ENCODE measurements around the gene TOX2. TPM values are rescaled to one million over a fixed set of nuclear protein-coding genes. Genes with fewer than 3 reads are reported as not detected.

The TOX2 gene
- total and polyA plus RNA-seq, 2 of the 4 experiments (the other 2 are of a cell fraction): 1.3 to 17.5 TPM

DNA sequence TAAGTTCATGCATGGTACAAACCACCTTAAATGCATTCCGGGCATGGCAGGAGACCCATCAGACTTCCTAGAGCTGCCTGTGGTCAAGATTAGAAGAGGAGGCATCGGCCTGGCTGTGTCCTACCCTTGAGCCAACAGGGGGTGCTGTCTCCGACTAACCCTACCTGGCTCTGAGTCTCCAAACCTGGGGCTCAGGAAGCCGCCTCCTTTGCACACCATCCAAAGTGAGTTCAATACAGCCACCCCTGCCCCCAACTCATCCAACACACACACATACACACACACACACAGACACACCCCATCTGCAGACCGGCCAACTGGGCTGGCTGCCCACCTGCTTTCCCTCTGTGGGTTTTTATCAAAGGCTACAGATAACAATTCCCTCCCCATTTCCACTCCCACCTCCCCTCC, 195.3 kb downstream of the TOX2 start:
- intact Hi-C loops (cut with micrococcal nuclease): no loop called here
- BruUV-seq (replicated peaks): no TSS peak

More for the DNA sequence above, 195.3 kb downstream of the TOX2 start:
- in situ Hi-C loops (cut with MboI; ENCODE audit: low sequenced_read_pairs): no loop called here
- TF ChIP-seq, protein P1, sequence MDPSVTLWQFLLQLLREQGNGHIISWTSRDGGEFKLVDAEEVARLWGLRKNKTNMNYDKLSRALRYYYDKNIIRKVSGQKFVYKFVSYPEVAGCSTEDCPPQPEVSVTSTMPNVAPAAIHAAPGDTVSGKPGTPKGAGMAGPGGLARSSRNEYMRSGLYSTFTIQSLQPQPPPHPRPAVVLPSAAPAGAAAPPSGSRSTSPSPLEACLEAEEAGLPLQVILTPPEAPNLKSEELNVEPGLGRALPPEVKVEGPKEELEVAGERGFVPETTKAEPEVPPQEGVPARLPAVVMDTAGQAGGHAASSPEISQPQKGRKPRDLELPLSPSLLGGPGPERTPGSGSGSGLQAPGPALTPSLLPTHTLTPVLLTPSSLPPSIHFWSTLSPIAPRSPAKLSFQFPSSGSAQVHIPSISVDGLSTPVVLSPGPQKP (IDR thresholded peaks at IDR 0.05; ENCODE audit: borderline replicate concordance, low read depth, low read length): no peak
- TF ChIP-seq, protein P2, sequence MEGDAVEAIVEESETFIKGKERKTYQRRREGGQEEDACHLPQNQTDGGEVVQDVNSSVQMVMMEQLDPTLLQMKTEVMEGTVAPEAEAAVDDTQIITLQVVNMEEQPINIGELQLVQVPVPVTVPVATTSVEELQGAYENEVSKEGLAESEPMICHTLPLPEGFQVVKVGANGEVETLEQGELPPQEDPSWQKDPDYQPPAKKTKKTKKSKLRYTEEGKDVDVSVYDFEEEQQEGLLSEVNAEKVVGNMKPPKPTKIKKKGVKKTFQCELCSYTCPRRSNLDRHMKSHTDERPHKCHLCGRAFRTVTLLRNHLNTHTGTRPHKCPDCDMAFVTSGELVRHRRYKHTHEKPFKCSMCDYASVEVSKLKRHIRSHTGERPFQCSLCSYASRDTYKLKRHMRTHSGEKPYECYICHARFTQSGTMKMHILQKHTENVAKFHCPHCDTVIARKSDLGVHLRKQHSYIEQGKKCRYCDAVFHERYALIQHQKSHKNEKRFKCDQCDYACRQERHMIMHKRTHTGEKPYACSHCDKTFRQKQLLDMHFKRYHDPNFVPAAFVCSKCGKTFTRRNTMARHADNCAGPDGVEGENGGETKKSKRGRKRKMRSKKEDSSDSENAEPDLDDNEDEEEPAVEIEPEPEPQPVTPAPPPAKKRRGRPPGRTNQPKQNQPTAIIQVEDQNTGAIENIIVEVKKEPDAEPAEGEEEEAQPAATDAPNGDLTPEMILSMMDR (conservative IDR thresholded peaks at IDR 0.05; ENCODE audit: low read depth, low read length): 0 out of 2 replicates have a peak, but pooled peaks have one; percentile 7
- H2AK5ac ChIP-seq (ENCODE audit: low read depth, low read length): no peak overlapping the region
- H2BK15ac ChIP-seq (ENCODE audit: low read depth, low read length): no peak overlapping the region
- no peaks in the 10 kb centered on the region for H3K36me3 ChIP-seq (ENCODE audit: control insufficient read depth, insufficient read depth, low read length)
- no peaks in the 10 kb centered on the region for H4K20me1 ChIP-seq (ENCODE audit: insufficient read depth, low read length)
- H3K18ac ChIP-seq (ENCODE audit: low read depth, low read length): no peak overlapping the region
- H2BK20ac ChIP-seq (ENCODE audit: low read depth, low read length): no peak overlapping the region
- H3K4me2 ChIP-seq (ENCODE audit: low read depth, low read length): no peak overlapping the region
- H3K56ac ChIP-seq (ENCODE audit: extremely low read depth, insufficient read depth, low read length): no peak overlapping the region
- dilution Hi-C loops (cut with HindIII; ENCODE audit: low sequenced_read_pairs, unreplicated experiment): no loop called here
- no peak overlapping the region for H4K5ac ChIP-seq (ENCODE audit: low read depth, low read length)
- no peak overlapping the region for H2BK120ac ChIP-seq (ENCODE audit: low read depth, low read length)
- no peak overlapping the region for H3K27ac ChIP-seq (ENCODE audit: insufficient read depth, low read length)
- no peak overlapping the region for H3K23ac ChIP-seq (ENCODE audit: low read depth, low read length)
- H3K14ac ChIP-seq (replicated peaks; ENCODE audit: low read depth, low read length): no peak overlapping the region
- H2AK9ac ChIP-seq (replicated peaks; ENCODE audit: low read depth, low read length, poor library complexity): no peak overlapping the region
- DNase-seq (no peak), ATAC-seq (ENCODE audit: low read depth) (no peak)
- no peak overlapping the region for H3K4ac ChIP-seq (ENCODE audit: low read depth, low read length)
- H3K4me1 ChIP-seq (ENCODE audit: control insufficient read depth, insufficient read depth, low read length): peaks cover 3% of the 10 kb centered on the region; the same call in 1 of the 2 replicates
- POLR2A ChIA-PET (ENCODE audit: unreplicated experiment): no interaction called here
- H3K4me3 ChIP-seq (ENCODE audit: insufficient read depth, low read depth, low read length): no peak overlapping the region
- H4K8ac ChIP-seq (ENCODE audit: low read depth in 2 of 2, low read length in 2 of 2): no peak overlapping the region
- no peaks in the 10 kb centered on the region for H3K79me1 ChIP-seq (ENCODE audit: low read depth in 1 of 2, low read length in 2 of 2)
- H3K9ac ChIP-seq (ENCODE audit: low read depth, low read length): no peak overlapping the region
- no peak overlapping the region for H2AFZ ChIP-seq (replicated peaks; ENCODE audit: low read length, poor library complexity)
- H4K91ac ChIP-seq (ENCODE audit: insufficient read depth, low read depth, low read length): no peak overlapping the region
- CTCF ChIA-PET: no interaction called here
- WGBS, 2 experiments (ENCODE audit: extremely low coverage in 2 of 2, insufficient read length in 1 of 2): 53% methylated on average over 3 of the region's 5 CpGs; no CpG with 5 or more reads in 1 of the 2 experiments
- H2BK5ac ChIP-seq (ENCODE audit: low read depth, low read length, poor library complexity, severe bottlenecking): no peak overlapping the region
- peaks cover 4% of the 10 kb centered on the region for H3K9me3 ChIP-seq (ENCODE audit: control insufficient read depth, insufficient read depth, low read length)
- peaks cover 15% of the 10 kb centered on the region for H3K27me3 ChIP-seq (ENCODE audit: control insufficient read depth, insufficient read depth, low read length)
- H3K9me1 ChIP-seq (ENCODE audit: insufficient read depth, low read length): no peaks in the 10 kb centered on the region; the same call in 1 of the 2 replicates

All from IMR-90 (cell line).